ENCODE measurements around the gene CADPS.

Gene CADPS

GRCh38 chr3:62874711-62875557, at the start of gene CADPS:
Gene CADPS, minus strand, starts transcription at chr3:62875416. Its CDS starts 387 bp downstream, at chr3:62875029.
- TF ChIP-seq, protein P1, sequence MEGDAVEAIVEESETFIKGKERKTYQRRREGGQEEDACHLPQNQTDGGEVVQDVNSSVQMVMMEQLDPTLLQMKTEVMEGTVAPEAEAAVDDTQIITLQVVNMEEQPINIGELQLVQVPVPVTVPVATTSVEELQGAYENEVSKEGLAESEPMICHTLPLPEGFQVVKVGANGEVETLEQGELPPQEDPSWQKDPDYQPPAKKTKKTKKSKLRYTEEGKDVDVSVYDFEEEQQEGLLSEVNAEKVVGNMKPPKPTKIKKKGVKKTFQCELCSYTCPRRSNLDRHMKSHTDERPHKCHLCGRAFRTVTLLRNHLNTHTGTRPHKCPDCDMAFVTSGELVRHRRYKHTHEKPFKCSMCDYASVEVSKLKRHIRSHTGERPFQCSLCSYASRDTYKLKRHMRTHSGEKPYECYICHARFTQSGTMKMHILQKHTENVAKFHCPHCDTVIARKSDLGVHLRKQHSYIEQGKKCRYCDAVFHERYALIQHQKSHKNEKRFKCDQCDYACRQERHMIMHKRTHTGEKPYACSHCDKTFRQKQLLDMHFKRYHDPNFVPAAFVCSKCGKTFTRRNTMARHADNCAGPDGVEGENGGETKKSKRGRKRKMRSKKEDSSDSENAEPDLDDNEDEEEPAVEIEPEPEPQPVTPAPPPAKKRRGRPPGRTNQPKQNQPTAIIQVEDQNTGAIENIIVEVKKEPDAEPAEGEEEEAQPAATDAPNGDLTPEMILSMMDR (IDR thresholded peaks at IDR 0.05; ENCODE audit: low read depth, low read length), result no peak
- H3K4me3 ChIP-seq (replicated peaks in 1 of 2; ENCODE audit: low read depth in 2 of 2, low read length in 2 of 2), result peak within 1 kb of the TSS in 1 of 2 donors; percentile 27
- no peak for DNase-seq (ENCODE audit: low read depth in 2 of 2)

DNA sequence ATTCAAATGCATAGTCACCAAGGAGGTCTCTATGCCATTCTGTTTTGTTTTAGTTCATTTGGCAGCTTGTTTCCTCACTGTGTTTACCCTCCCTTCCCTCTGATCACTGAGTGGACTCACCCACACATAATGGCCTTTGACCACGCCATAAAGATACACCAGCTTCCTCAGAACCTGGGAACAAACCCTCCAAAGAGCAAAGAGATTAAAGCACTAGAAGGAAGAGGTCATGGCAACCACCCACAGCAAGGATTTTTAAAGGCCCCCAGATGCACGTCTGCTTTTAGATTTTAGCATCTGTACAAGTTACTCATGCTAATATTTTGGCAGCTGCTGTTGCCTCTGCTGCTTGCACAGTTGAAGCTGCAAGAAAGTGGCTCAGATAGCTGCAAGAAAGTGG, 47.9 kb upstream of the CADPS start:
- H3K4me3 ChIP-seq (replicated peaks in 1 of 2; ENCODE audit: low read depth in 2 of 2, low read length in 2 of 2), result no peak overlapping the region
- DNase-seq (ENCODE audit: low read depth in 2 of 2), result no peak
- TF ChIP-seq, protein P1 (IDR thresholded peaks at IDR 0.05; ENCODE audit: low read depth, low read length), result no peak

GRCh38 chr3:62922326-62922725, 47.1 kb upstream of the CADPS start:
- TF ChIP-seq, protein P1 (IDR thresholded peaks at IDR 0.05; ENCODE audit: low read depth, low read length), result no peak
- H3K4me3 ChIP-seq (replicated peaks in 1 of 2; ENCODE audit: low read depth in 2 of 2, low read length in 2 of 2), result no peak overlapping the region
- no peak for DNase-seq (ENCODE audit: low read depth in 2 of 2)

DNA sequence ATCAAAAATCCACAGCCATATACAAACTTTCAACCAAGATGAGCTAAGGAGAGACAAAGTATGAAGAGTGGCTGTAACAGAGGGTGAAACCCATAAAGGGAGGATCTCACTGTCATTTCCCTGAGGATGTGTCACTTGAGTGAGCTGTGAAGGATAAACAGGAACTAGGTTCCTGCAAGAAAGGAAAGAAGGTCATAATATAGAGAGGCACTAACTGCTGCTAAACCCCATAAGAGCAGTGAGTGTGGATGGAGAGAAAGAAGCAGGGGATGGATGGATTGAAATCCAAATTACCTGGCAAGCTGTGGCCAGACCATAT, 45.2 kb upstream of the CADPS start:
- TF ChIP-seq, protein P1 (IDR thresholded peaks at IDR 0.05; ENCODE audit: low read depth, low read length), result no peak
- DNase-seq (ENCODE audit: low read depth in 2 of 2), result no peak
- no peak overlapping the region for H3K4me3 ChIP-seq (replicated peaks in 1 of 2; ENCODE audit: low read depth in 2 of 2, low read length in 2 of 2)

DNA sequence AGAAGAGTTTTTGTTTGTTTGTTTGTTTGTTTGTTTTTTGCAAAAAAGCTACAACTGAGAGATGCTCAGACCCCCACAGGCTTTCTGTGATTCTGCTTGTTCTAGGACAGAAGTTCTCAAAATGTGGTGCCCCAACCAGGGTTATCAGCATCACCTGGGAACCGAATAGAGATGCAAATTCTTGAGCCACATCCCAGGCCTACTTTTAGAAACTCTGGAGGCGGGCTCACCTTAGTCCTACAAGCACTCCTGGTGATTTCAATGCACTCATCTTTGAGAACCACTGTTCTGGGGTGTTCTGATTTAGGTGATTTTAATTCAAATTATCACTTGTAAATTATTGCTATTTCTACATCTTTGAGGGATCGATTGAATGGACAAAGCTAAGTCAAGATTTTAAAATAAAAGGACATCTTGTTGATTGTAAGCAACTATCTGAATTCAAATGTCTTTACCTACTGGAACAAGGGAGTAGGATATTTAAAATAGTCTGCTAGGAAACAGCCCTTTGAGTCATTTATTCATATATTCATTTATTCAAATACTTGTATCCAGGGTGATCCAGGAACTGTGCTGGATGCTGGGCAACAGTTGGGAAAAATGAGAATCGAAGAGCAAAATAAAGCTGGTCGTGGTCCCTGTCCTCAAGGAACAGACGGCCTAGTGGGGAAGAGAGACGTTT, 44.7 kb upstream of the CADPS start:
- TF ChIP-seq, protein P1 (IDR thresholded peaks at IDR 0.05; ENCODE audit: low read depth, low read length), result no peak
- DNase-seq (ENCODE audit: low read depth in 2 of 2), result no peak
- H3K4me3 ChIP-seq (replicated peaks in 1 of 2; ENCODE audit: low read depth in 2 of 2, low read length in 2 of 2), result no peak overlapping the region

- H3K4me3 ChIP-seq (replicated peaks in 1 of 2; ENCODE audit: low read depth in 2 of 2, low read length in 2 of 2), result no peak overlapping the region
- TF ChIP-seq, protein P1 (IDR thresholded peaks at IDR 0.05; ENCODE audit: low read depth, low read length), result no peak
- DNase-seq (ENCODE audit: low read depth in 2 of 2), result no peak
Measured at GRCh38 chr3:62918777-62919176, 43.6 kb upstream of the CADPS start.

Data from cardiac fibroblast (primary cell).